Mesenchymal stem cell (in vitro differentiated cells and primary cell): Measurements from ENCODE around the gene EN2.

Source experiments
- DNase-seq: peaks from one replicate; pipeline ENCODE4 v3.0.0-alpha.2; 2013
- H2AFZ ChIP-seq: one replicate; pipeline ENCODE4 v1.6.1; 2013; ENCODE audit warnings: low read depth, mild to moderate bottlenecking, control low read depth, inconsistent platforms, low read length, moderate library complexity
- H2AK5ac ChIP-seq: 2 replicates; pipeline ENCODE4 v1.6.1; 2013; ENCODE audit warnings: low read length, moderate library complexity, mild to moderate bottlenecking, inconsistent platforms; ENCODE audit not compliant: severe bottlenecking
- H2BK120ac ChIP-seq: one replicate; pipeline ENCODE4 v1.6.1; 2013; ENCODE audit warnings: low read depth, mild to moderate bottlenecking, inconsistent platforms, low read length, moderate library complexity
- H2BK12ac ChIP-seq, 2 experiments: one replicate each; pipeline ENCODE4 v1.6.1; 2013; ENCODE audit warnings: inconsistent platforms in 2 of 2, low read length in 2 of 2, mild to moderate bottlenecking in 2 of 2, moderate library complexity in 2 of 2, control low read depth in 1 of 2
- H2BK15ac ChIP-seq: one replicate; pipeline ENCODE4 v1.6.1; 2013; ENCODE audit warnings: mild to moderate bottlenecking, low read depth, inconsistent platforms; ENCODE audit not compliant: poor library complexity, severe bottlenecking
- H2BK5ac ChIP-seq: 2 replicates; pipeline ENCODE4 v1.6.1; 2013; ENCODE audit warnings: low read depth, mild to moderate bottlenecking, low read length, control low read depth, inconsistent platforms; ENCODE audit not compliant: poor library complexity, severe bottlenecking
- H3K14ac ChIP-seq, 2 experiments: one replicate each; pipeline ENCODE4 v1.6.1; 2013; ENCODE audit warnings: inconsistent platforms in 2 of 2, low read length in 2 of 2, control low read depth in 1 of 2, mild to moderate bottlenecking in 1 of 2, moderate library complexity in 1 of 2
- H3K18ac ChIP-seq, 2 experiments: one replicate each; pipeline ENCODE4 v1.6.1; 2013; ENCODE audit warnings: inconsistent platforms in 2 of 2, low read length in 2 of 2, control low read depth in 1 of 2, low read depth in 1 of 2, mild to moderate bottlenecking in 1 of 2
- H3K23ac ChIP-seq, 2 experiments: one replicate each; pipeline ENCODE4 v1.6.1; 2013; ENCODE audit warnings: inconsistent platforms in 2 of 2, low read length in 2 of 2, mild to moderate bottlenecking in 2 of 2, moderate library complexity in 2 of 2, control low read depth in 1 of 2
- H3K27ac ChIP-seq: 2 replicates; pipeline ENCODE4 v1.5.1; 2013; ENCODE audit warnings: mild to moderate bottlenecking, moderate library complexity, low read length, control low read depth, inconsistent platforms; ENCODE audit not compliant: poor library complexity, severe bottlenecking
- H3K27me3 ChIP-seq, 2 experiments: 2 replicates each; pipeline versions ENCODE4 v1.6.1 to v1.7.0; 2013; ENCODE audit warnings: low read length in 2 of 2, mild to moderate bottlenecking in 2 of 2, moderate library complexity in 2 of 2, control low read depth in 1 of 2, inconsistent platforms in 1 of 2; ENCODE audit not compliant: control insufficient read depth in 1 of 2, insufficient read depth in 1 of 2
- H3K36me3 ChIP-seq, 2 experiments: 2 replicates each; pipeline versions ENCODE4 v1.6.1 to v1.7.0; 2013; ENCODE audit warnings: low read length in 2 of 2, control low read depth in 1 of 2, inconsistent platforms in 1 of 2, low read depth in 1 of 2, mild to moderate bottlenecking in 1 of 2; ENCODE audit not compliant: insufficient read depth in 2 of 2, control insufficient read depth in 1 of 2
- H3K4ac ChIP-seq, 2 experiments: one replicate each; pipeline ENCODE4 v1.6.1; 2013; ENCODE audit warnings: inconsistent platforms in 2 of 2, low read length in 2 of 2, mild to moderate bottlenecking in 2 of 2, moderate library complexity in 2 of 2, control low read depth in 1 of 2, low read depth in 1 of 2
- H3K4me1 ChIP-seq: 2 replicates; pipeline ENCODE4 v1.6.1; 2013; ENCODE audit warnings: low read depth, low read length, control low read depth; ENCODE audit not compliant: control insufficient read depth, insufficient read depth
- H3K4me2 ChIP-seq: 2 replicates; pipeline ENCODE4 v1.6.1; 2013; ENCODE audit warnings: low read length, mild to moderate bottlenecking, inconsistent platforms; ENCODE audit not compliant: poor library complexity, severe bottlenecking
- H3K4me3 ChIP-seq, 2 experiments: 2 replicates each; pipeline versions ENCODE4 v1.5.1 to v1.7.0; 2013; ENCODE audit warnings: low read length in 2 of 2, mild to moderate bottlenecking in 2 of 2, control low read depth in 1 of 2, low read depth in 1 of 2; ENCODE audit not compliant: insufficient read depth in 1 of 2
- H3K79me1 ChIP-seq: replicated peaks from 2 replicates; pipeline ENCODE4 v1.6.1; 2013; ENCODE audit warnings: mild to moderate bottlenecking, control low read depth, low read length, inconsistent platforms; ENCODE audit not compliant: poor library complexity, severe bottlenecking
- H3K9ac ChIP-seq: 2 replicates; pipeline ENCODE4 v1.7.0; 2013; ENCODE audit warnings: mild to moderate bottlenecking, low read length, moderate library complexity
- H3K9me3 ChIP-seq: 2 replicates; pipeline ENCODE4 v1.7.0; 2013; ENCODE audit warnings: mild to moderate bottlenecking, low read length; ENCODE audit not compliant: control insufficient read depth
- H4K8ac ChIP-seq: one replicate; pipeline ENCODE4 v1.6.1; 2013; ENCODE audit warnings: inconsistent platforms, mild to moderate bottlenecking, low read length, moderate library complexity
- H4K91ac ChIP-seq: one replicate; pipeline ENCODE4 v1.6.1; 2013; ENCODE audit warnings: mild to moderate bottlenecking, low read length, inconsistent platforms
- WGBS: methylation state at CpG from one replicate; pipeline ENCODE4 v1.1.7; 2013; ENCODE audit warnings: mixed read lengths; 5-methylcytosine and 5-hydroxymethylcytosine counted together

The EN2 gene

DNA sequence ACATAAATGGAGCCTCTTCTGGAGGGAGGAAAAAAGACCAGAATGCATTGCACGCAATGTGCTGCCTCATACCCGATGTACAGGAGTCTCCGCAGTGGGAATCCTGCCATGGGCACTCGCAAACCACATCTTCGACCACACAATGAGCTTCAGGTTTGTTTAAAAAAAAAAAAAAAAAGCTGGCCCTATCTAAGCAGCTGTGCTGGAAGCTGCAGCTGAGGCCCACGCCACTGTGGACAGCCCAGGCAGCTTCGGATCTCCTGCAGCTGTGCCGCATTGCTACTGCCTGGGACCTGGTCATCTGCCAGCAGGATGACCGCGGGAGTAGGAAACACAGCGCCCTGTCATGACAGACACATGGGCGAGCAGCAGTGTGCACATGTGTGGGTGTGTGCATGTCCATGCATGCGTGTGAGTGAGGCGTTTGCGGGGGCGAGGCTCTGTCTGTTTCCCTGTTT lies 26.0 kb downstream of the EN2 start:
- H3K36me3 ChIP-seq: no peaks in the 10 kb centered on the region
- H3K14ac ChIP-seq: no peak overlapping the region
- no peak overlapping the region for H3K4me3 ChIP-seq
- H2AK5ac ChIP-seq: no peak overlapping the region
- H2BK5ac ChIP-seq: no peak overlapping the region
- H3K79me1 ChIP-seq: no peaks in the 10 kb centered on the region
- H3K9me3 ChIP-seq: no peaks in the 10 kb centered on the region
- H2BK12ac ChIP-seq: no peak overlapping the region
- H4K8ac ChIP-seq: no peak overlapping the region
- no peak overlapping the region for H3K4me2 ChIP-seq
- WGBS: 82% methylated on average over 16 of the region's 16 CpGs
- H3K4me1 ChIP-seq: no peaks in the 10 kb centered on the region
- H4K91ac ChIP-seq: no peak overlapping the region
- H3K27ac ChIP-seq: no peak overlapping the region
- no peak overlapping the region for H3K23ac ChIP-seq
- H3K18ac ChIP-seq: no peak overlapping the region
- peaks cover 36 to 41% of the 10 kb centered on the region in 2 experiments for H3K27me3 ChIP-seq
- no peak for DNase-seq
- no peak overlapping the region for H3K4ac ChIP-seq
- H2BK15ac ChIP-seq: no peak overlapping the region
- no peak overlapping the region for H3K9ac ChIP-seq
- H2AFZ ChIP-seq: no peak overlapping the region
- no peak overlapping the region for H2BK120ac ChIP-seq

- no peak overlapping the region for H3K18ac ChIP-seq
- H2BK120ac ChIP-seq: no peak overlapping the region
- no peak overlapping the region for H3K27ac ChIP-seq
- peaks cover 44 to 49% of the 10 kb centered on the region in 2 experiments for H3K27me3 ChIP-seq
- H3K4me3 ChIP-seq: no peak overlapping the region
- H2AFZ ChIP-seq: no peak overlapping the region
- H4K8ac ChIP-seq: no peak overlapping the region
- no peaks in the 10 kb centered on the region for H3K9me3 ChIP-seq
- no peaks in the 10 kb centered on the region for H3K79me1 ChIP-seq
- H3K14ac ChIP-seq: no peak overlapping the region
- no peak overlapping the region for H2BK15ac ChIP-seq
- H2BK5ac ChIP-seq: no peak overlapping the region
- no peak overlapping the region for H3K4me2 ChIP-seq
- H2BK12ac ChIP-seq: no peak overlapping the region
- no peak overlapping the region for H4K91ac ChIP-seq
- H2AK5ac ChIP-seq: no peak overlapping the region
- H3K36me3 ChIP-seq: no peaks in the 10 kb centered on the region
- WGBS: 75% methylated on average over 23 of the region's 23 CpGs
- H3K23ac ChIP-seq: no peak overlapping the region
- H3K4ac ChIP-seq: no peak overlapping the region
- no peak for DNase-seq
- H3K4me1 ChIP-seq: no peaks in the 10 kb centered on the region
- H3K9ac ChIP-seq: no peak overlapping the region
Observed at GRCh38 chr7:155484483-155485399, 26.8 kb downstream of the EN2 start.

- H2AK5ac ChIP-seq: no peak overlapping the region
- no peak overlapping the region for H2BK5ac ChIP-seq
- H3K4me1 ChIP-seq: peaks cover 13% of the 10 kb centered on the region
- H2BK12ac ChIP-seq: no peak overlapping the region
- H3K9me3 ChIP-seq: no peaks in the 10 kb centered on the region
- H3K4ac ChIP-seq: no peak overlapping the region
- H3K4me3 ChIP-seq: no peak overlapping the region
- H2BK120ac ChIP-seq: no peak overlapping the region
- no peak overlapping the region for H3K9ac ChIP-seq
- no peak overlapping the region for H3K18ac ChIP-seq
- no peaks in the 10 kb centered on the region for H3K79me1 ChIP-seq
- no peak overlapping the region for H4K91ac ChIP-seq
- no peak overlapping the region for H3K27ac ChIP-seq
- no peak overlapping the region for H3K23ac ChIP-seq
- H3K4me2 ChIP-seq: no peak overlapping the region
- 74% methylated on average over 16 of the region's 18 CpGs for WGBS
- peaks cover 66 to 67% of the 10 kb centered on the region in 2 experiments for H3K27me3 ChIP-seq
- no peak overlapping the region for H2AFZ ChIP-seq
- no peaks in the 10 kb centered on the region for H3K36me3 ChIP-seq
- H4K8ac ChIP-seq: no peak overlapping the region
- no peak for DNase-seq
- H2BK15ac ChIP-seq: no peak overlapping the region
- no peak overlapping the region for H3K14ac ChIP-seq
Observed at GRCh38 chr7:155486783-155487508, 29.0 kb downstream of the EN2 start.
